ENCODE data around the gene DNAH6.
"Not testable (repeated sequence)": the region's sequence is repeated elsewhere in the genome, so short reads cannot be mapped to it uniquely, and the experiment has no call there.

Gene DNAH6

DNA sequence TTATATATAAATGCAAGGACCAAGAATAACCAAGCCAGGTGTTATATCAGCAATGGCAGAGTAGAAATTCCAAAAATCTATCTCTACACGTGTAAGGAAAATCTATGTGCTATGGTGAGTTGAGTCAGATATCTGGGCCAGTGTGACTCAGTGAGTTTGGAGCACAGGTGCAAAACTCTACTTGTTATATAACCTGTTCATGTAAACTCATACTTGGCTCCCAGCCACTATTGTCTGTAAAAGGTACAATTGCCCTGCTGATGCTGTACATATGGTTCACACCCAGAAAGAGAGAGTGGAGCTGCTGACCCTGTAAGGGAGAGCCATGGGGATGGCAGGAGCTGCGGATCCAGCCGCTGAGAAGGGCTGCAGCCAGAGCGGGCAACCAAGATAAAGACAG lies 252.5 kb downstream of the DNAH6 start:
- no peak for DNase-seq

DNA sequence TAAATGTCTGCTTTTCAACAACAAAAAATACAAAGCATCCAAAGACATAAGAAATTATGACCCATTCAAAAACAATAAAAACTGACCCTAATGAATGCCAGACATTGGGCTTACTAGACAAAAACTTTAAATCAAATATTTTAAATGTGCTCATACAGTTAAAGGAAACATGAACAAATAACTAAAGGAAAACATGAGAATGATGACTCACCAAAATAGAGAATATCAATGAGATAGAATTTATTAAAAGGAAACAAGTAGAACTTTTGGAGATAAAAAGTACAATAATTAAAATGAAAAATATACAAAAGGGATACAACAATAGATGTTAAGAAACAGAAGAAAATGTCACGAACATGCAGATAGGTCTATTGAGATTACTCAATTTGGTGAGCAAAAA lies 254.0 kb downstream of the DNAH6 start:
- no peak for DNase-seq

DNA sequence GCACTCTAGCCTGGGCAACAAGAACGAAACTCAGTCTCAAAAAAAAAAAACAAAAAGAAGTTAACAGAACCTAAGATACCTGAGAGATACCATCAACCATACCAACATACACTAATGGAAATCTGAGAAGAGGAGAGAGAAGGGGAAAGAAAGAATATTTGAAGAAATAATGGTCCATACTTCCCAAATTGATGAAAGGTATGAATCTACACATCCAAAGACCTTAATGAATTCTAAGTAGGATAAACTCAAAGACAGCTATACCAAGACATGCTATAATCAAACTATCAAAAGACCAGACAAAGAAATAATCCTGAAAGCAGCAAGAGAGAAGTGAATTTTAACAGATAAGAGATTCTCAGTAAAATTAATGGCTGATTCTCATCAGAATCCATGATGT lies 255.0 kb downstream of the DNAH6 start:
- DNase-seq, result no peak

DNA sequence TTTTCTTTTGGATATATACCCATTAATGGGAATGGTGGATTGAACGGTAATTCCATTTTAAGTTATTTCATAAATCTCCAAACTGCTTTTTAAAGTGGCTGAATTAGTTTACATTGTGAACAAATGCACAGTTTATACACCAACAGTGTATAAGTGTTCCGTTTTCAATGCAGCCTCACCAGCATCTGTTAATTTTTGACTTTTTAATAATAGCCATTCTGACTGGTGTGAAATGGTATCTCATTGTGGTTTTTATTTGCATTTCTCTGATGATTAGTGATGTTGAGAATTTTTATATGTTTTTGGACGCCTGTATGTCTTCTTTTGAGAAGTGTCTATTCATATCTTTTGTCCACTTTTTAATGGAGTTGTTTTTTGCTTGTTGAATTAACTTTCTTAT lies 257.3 kb downstream of the DNAH6 start:
- not testable (repeated sequence) for DNase-seq

DNA sequence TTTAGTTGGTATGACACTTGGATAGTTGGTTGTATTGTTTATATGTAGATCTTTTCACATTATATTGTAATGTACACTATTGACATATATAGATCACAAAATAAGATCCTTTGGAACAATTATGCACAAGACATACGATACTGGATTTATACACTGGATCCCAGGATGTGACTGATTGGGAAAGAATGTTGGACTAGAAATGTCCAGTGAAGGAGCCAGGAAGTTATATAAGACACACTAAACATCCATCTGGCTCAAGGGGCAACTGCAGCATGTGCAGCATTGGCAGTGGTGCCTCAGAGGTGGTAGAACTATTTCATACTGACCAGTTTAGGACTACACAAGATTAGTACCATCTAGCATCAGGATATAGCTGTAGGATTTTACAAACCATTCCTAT lies 259.7 kb downstream of the DNAH6 start:
- no peak for DNase-seq

DNA sequence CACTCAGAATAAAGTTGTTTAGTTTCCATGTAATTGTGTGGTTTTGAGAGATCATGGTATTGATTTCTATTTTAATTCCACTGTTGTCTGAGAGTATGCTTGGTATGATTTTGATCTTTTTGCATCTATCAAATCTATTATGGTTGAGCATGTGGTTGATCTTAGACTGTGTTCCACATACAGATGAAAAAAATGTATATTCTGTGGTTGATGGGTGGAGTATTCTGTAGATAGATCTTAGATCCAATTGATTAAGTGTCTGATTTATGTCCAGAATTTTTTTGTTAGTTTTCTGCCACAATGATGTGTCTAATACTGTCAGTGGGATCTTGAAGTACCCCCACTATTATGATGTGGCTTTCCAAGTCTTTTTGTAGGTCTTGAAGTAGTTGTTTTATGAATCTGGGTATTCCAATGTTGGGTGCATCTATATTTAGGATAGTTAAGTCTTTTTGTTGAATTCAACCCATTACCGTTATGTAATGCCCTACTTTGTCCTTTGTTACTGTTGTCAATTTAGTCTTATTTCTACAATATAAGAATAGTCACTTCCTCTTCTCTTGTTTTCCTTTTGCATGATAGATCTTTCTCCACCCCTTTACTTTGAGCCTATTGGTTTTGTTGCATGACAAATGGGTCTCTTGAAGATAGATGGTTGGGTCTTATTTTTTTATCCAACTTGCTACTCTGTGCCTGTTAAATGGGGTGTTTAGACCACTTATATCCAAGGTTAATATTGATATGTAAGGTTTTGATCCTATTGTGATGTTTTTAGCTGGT lies 262.8 kb downstream of the DNAH6 start:
- no peak for DNase-seq

DNA sequence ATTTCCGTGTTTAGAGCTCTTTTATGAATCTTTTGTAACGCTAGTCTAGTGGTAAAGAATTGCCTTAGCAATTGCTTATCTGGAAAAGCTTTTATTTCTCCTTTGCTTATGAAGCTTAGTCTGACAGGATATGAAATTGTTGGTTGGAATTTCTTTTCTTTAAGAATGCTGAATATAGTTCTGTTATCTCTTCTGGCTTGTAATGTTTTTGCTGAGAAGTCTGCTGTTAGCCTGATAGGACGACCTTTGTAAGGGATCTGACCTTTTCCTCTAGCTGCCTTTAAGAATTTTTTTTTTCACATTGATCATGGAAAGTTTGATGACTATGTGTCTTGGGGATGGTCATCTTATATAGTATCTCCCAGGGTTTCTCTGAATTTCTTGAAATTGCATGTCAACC lies 263.5 kb downstream of the DNAH6 start:
- no peak for DNase-seq

DNA sequence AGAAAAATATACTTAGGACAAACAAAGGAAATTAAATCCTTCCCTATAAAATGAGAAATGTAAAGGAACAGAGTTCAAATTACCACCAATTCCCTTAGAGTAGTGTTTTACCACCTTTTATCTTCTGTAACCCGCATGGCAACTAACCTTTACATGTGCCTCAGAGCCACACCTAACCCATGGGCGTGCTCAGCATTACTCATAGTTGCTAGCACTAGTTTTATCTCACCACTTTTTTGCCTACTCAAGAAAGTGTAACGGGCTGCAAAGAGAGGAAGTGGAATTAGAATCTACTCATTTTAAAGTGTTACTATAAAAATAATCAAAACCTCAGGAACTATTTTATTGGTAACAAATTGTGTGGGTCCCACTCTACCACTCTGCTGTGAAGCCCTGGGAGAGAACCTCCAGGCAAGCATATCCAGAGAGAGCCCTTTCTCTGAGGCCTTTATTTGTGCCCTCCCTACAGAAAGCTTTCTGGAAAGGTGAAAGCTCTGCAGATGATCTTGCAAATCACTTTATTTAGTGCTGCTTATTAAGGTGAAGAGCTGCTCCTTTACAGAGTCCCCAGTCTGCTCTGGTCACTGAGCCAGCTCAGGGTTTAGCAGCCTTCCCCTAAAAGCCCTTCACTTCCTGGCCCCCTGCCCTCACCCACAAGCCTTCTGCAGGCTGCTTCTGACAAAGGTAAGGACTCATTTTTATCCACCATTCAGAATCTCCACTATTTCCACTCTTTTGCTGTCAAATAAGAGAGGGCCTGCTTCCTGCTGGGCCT lies 265.8 kb downstream of the DNAH6 start:
- DNase-seq, result no peak

DNA sequence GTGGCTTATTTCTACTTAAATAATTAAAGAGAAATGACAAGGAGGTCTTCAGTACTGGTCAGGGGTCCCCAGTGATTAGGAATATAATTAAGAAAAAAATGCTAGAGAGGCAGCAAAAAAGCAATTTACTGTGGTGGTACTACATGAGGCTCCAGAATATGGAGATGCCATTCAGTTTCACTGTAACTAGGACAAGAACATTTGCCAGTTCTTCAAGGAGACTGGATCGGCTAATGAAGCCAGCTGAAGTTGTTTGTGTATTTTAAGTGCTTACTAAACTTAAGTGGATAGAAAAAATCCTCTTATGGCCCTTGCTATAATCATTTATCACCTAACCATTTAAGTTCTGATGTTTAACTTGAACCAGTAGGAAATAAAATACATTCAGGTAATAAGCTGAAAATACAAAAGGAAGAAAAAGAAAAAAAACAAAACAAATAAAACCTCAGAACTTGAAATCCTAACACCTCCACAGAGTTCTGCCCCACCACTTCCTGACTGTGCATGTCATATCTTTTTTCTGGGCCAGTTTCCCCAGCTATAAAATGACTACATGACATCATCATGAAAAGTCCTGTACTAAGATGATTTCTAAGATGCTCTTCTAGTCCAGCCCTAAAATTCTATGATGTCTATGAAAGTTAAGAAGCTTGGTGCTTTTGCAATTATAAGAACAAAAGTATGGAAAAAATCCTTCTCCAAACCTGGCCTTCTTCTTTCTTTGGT lies 266.6 kb downstream of the DNAH6 start:
- no peak for DNase-seq

DNA sequence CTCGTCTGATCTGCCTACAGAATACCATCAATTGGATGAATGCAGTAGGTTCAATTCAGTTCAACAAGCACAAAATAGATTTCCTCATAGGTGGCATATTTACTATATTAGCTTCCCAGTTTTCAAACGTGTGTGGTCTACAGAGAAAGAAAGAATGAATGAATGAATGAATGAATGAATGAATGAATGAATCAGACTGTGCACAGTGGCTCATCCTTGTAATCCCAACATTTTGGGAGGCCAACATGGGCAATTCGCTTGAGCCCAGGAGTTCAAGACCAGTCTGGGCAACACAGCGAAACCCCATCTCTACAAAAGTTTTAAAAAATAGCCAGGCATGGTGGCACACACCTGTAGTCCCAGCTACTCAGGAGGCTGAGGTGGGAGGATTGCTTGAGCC lies 269.7 kb downstream of the DNAH6 start:
- no peak for DNase-seq

DNA sequence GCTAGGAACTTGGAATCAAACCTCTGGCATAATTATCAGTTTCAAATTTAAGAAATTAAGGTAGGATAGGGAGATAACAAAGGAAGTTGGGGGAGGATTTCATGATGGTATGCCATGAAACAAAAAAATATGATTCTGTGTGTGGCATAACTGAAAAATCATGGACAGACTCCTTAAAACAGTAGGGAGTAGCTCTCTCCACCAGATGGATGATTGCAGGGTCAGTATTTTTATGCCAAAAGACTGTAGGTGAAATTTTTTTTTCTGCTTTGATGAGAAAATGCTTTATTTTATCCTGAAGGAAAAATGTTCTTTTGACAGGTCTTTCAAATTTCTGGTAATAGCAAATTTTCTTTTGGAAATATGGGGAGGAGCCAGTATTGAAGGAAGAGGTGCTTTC lies 270.3 kb downstream of the DNAH6 start:
- no peak for DNase-seq

DNA sequence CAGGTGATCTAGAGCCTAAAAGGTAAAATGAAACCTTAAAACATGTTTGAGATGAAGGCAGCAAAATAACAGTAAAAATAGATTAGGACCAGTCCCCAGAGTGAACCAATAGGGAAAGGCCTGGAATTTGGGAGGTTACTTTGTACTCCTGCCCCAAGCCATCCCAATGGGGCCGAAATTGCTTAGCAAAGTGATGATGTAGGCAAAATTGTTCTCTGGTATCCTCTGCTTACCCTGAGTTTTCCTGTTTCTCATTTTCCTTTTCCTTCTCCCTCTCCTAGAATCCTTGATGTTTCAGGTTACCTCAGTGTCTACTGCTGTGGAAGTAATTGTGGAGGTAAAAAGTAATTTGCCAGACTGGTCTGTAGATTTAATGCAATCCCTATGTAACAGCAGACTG lies 271.7 kb downstream of the DNAH6 start:
- no peak for DNase-seq

DNA sequence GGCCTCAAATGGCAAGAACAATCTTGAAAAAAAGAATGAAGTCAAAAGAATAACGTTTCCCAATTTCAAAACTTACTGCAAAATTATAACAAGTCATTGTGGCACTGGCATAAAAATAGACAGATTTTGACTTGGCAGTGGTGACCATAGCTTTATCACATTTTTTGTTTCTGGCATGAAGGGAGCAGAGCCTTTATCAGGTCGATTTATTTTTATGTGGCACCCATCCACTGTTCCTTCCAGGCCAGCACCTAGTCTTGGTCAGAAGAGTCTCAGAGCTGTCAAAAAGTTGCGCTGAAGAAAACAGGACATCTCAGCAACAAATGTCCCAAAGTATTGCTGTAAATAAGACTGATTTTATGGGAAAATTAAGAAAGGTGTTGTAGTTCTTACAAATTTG lies 272.2 kb downstream of the DNAH6 start:
- no peak for DNase-seq

DNA sequence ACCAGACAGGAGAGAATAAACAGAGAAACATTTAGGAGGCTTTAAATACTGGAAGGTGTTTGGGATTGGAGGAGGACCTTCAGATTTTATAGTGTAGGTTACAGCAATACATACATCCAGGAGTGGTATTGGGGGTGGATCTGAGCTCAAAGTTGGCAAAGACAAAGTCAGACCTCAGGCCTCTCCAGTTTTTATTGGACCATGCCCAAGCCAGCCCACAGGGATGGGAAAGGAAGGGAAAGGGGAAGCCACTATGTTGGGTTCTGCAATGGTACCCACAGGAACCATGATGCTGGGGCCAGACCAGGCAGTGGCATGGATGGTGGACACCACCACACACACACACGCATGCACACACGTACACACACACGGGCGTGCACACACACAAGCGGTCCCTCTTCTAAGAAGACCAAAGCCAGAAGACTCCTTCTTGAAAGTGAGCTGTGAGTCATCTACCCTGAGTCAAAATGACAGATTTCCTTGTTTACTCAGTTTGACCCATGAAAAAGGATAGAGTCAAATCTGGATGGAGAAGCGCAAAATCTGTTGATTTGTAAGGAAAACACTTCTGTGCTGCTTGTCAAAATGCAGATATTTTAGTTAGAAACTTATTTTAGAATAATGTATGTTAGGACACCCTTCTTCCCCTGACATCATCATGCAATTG lies 276.7 kb downstream of the DNAH6 start:
- no peak for DNase-seq

DNA sequence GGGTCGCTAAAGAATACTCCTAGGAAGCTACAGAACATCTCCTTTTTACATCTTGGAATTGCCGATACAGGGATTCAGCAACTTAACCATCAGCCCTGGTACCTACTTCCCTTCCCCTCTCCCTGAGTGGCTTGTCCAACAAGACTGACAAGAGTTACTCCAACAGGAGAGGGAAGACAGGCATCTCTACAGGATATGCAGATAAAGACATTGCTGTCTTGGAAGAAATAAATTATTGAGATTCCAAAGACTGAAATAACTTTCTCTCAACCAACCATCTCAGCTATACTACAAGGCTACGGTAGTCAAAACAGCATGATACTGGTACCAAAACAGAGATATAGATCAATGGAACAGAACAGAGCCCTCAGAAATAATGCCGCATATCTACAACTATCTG lies 277.3 kb downstream of the DNAH6 start:
- DNase-seq, result no peak

DNA sequence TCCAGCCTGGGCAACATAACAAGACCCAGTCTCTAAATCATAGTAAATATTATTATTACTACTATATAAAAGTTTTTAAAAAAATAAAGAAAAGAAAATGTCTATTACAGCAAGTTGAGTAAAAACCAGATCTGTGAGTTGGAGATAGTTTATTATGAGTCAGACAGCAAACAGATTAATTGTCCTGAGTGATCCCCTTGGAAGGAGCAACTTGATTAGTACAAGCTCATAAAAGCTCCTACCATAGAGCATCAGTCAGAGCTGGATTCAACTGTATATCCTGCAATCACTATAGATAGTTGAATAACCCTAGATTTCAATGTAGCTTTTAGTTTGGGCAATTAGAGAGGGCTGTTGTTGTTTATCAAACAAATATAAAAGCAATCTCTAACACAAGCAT lies 280.5 kb downstream of the DNAH6 start:
- no peak for DNase-seq

DNA sequence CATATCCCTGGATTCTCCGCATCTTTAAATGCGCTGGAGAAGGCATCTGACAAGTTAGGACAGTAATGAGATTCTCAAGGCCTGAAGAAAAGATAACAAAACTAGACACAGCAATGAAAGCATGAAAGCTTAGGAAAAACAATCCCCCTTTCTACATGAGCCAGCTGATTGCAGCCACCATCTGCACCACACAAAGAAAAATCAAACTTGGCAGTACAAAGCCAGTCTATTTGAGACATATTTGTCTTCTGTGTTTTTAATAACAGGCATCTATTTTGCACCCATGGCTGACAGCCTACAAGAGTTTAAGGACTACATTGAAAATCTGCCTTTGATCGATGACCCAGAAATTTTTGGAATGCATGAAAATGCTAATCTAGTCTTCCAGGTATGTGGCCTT lies 281.0 kb downstream of the DNAH6 start:
- DNase-seq, result no peak

DNA sequence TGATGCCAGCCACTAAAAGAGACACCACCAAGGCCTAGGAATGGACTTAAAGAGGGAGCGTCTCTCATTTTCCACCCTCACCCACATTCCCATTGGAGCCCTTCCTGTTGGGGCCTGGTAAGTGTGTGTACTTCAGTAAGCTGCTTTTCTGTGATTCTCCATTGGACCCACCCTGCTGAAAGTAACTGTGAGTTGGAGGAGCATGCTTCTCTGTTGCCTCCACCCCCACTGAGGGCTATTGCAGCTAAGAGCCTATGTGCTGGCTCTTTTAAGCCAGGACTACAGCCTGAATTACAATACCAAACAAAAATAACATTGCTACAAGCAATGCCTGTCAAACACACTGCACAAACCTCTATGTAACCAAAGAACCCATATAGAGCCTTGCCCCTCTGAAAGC lies 283.5 kb downstream of the DNAH6 start:
- DNase-seq, result no peak

DNA sequence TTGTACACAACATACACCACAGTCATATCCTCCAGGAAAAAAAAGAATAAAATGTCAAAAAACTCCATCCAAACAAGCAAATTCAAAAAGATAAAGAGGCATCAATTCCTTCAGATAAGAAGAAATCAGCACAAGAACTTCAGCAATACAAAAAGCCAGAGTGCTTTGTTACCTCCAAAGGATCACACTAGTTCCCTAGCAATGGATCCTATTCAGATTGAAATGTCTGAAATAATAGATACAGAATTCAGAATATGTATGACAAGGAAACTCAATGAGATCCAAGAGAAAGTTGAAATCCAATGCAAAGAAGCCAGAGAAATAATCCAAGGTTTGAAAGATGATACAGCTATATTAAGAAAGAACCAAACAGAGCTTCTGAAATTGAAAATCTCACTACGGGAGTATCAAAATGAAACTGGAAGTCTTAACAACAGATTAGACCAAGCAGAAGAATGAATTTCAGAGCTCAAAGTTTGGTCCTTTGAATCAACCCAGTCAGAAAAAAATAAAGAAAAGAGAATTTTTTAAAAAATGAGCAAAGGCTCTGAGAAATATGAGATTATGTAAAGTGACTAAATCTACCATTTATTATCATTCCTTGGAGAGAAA lies 284.0 kb downstream of the DNAH6 start:
- no peak for DNase-seq

DNA sequence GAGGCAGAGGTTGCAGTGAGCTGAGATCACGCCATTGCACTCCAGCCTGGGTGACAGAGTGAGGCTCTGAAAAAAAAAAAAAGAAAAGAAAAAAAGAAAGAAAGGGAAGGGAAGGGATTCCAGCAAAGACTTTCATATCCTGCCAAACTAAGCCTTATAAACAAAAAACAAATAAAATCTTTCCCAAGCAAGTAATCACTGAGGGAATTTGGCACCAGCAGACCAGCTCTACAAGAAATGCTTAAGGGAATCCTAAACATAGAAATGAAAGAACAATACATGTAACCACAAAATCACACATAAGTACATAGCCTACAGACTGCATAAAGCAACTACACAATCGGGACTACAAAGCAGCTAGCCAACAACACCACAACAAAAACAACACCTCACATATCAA lies 285.5 kb downstream of the DNAH6 start:
- no peak for DNase-seq

DNA sequence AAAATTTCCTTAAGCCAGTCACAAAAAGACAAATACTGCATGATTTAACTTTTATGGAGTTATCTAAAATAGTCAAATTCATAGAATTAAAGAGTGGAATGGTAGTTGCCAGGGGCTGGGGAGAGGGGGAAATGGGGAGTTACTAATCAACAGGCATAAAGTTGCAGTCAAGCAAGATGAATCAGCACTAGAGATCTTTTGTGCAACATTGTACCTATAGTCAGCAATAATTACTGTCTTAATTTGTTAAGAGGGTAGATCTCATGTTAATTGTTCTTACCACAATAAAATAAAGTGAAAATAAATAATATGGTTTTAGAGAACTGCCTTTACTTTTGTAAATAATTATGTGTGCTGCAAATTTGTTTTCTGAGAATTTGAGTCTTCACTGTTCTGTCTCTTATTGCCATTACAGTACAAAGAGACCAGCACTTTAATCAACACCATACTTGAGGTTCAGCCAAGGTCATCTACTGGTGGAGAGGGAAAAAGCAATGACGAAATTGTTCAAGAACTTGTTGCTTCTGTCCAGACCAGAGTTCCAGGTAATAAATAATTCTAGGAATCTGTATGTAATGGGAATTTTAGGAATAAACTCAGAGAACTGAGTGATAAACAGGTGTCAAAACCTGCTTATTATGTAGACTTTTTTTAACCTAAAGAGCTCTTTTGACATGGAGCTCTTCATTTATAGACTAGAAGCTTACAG lies 289.1 kb downstream of the DNAH6 start:
- no peak for DNase-seq

DNA sequence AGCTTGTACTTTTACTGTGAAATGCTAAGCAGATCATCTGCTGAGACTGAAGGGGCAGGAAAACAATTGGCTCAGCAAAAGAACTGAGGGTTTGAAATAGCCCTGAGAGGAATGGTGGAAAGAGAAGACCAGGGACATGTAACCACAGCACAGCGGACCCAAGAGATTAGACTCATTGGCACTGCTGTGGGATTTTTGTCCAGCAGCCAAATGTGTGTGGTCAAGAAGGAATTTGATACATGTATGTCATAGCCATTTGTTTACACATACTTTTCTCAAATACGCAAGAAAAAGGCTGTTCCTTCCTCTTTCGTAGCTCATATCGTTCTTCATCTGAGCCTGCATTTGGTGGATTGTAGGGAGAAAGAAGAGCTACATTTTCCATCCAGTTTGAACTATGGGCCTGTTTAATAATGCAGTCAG lies 290.8 kb downstream of the DNAH6 start:
- DNase-seq, result no peak

Measured in right forelimb (tissue), 1 donor.